ENCODE measurements around the gene GPR180.

GPR180 gene

GRCh38 chr13:94602467-94602866 is 810 bp downstream of the GPR180 start:
- no peak for DNase-seq
- Histone ChIP-seq H3K4me3 (ENCODE audit: low read depth, low read length) (peak overlapping the region; percentile 90), H3K4me1 (no peaks in the 10 kb centered on the region), H3K27me3 (no peaks in the 10 kb centered on the region), H3K9me3 (no peaks in the 10 kb centered on the region), H3K36me3 (peaks cover 18% of the 10 kb centered on the region)
- no peak for TF ChIP-seq CTCF (IDR thresholded peaks at IDR 0.05; ENCODE audit: low read depth, low read length)

GRCh38 chr13:94607056-94607455 is 5.4 kb downstream of the GPR180 start:
- no peak for DNase-seq
- Histone ChIP-seq H3K4me1 (no peaks in the 10 kb centered on the region), H3K27me3 (no peaks in the 10 kb centered on the region), H3K4me3 (ENCODE audit: low read depth, low read length) (no peak overlapping the region), H3K36me3 (peaks cover 18% of the 10 kb centered on the region), H3K9me3 (no peaks in the 10 kb centered on the region)
- TF ChIP-seq CTCF (IDR thresholded peaks at IDR 0.05; ENCODE audit: low read depth, low read length): no peak

GRCh38 chr13:94607939-94608338 is 6.3 kb downstream of the GPR180 start:
- peaks cover 25% of the 10 kb centered on the region for H3K36me3 ChIP-seq

GRCh38 chr13:94608586-94608985 is 6.9 kb downstream of the GPR180 start:
- Histone ChIP-seq H3K27me3 (no peaks in the 10 kb centered on the region), H3K9me3 (no peaks in the 10 kb centered on the region), H3K4me1 (no peaks in the 10 kb centered on the region), H3K36me3 (peaks cover 25% of the 10 kb centered on the region), H3K4me3 (ENCODE audit: low read depth, low read length) (no peak overlapping the region)
- DNase-seq: no peak
- TF ChIP-seq CTCF (IDR thresholded peaks at IDR 0.05; ENCODE audit: low read depth, low read length): no peak

More at GRCh38 chr13:94607939-94608338, 6.3 kb downstream of the GPR180 start:
- no peak for DNase-seq
- Histone ChIP-seq H3K27me3 (no peaks in the 10 kb centered on the region), H3K4me1 (no peaks in the 10 kb centered on the region), H3K9me3 (no peaks in the 10 kb centered on the region), H3K4me3 (ENCODE audit: low read depth, low read length) (no peak overlapping the region)
- no peak for TF ChIP-seq CTCF (IDR thresholded peaks at IDR 0.05; ENCODE audit: low read depth, low read length)

- peaks cover 25% of the 10 kb centered on the region for H3K36me3 ChIP-seq
- TF ChIP-seq CTCF (IDR thresholded peaks at IDR 0.05; ENCODE audit: low read depth, low read length): no peak
- no peak for DNase-seq
- H3K4me3 ChIP-seq (ENCODE audit: low read depth, low read length): no peak overlapping the region
- H3K9me3 ChIP-seq: no peaks in the 10 kb centered on the region
- H3K4me1 ChIP-seq: no peaks in the 10 kb centered on the region
- no peaks in the 10 kb centered on the region for H3K27me3 ChIP-seq
Measured at GRCh38 chr13:94609196-94609595, 7.5 kb downstream of the GPR180 start.

GRCh38 chr13:94610475-94610874 is 8.8 kb downstream of the GPR180 start:
- no peak for TF ChIP-seq CTCF (IDR thresholded peaks at IDR 0.05; ENCODE audit: low read depth, low read length)
- no peaks in the 10 kb centered on the region for H3K4me1 ChIP-seq
- H3K4me3 ChIP-seq (ENCODE audit: low read depth, low read length): no peak overlapping the region
- no peak for DNase-seq
- peaks cover 25% of the 10 kb centered on the region for H3K36me3 ChIP-seq
- no peaks in the 10 kb centered on the region for H3K9me3 ChIP-seq
- no peaks in the 10 kb centered on the region for H3K27me3 ChIP-seq

Measured in BE2C (cell line).